Suprapubic skin (tissue), 4 donors: ENCODE results near the gene EYS. TPM values are rescaled to one million over a fixed set of nuclear protein-coding genes. Genes with fewer than 3 reads are reported as not detected.
"Not testable (repeated sequence)": the region's sequence is repeated elsewhere in the genome, so short reads cannot be mapped to it uniquely, and the experiment has no call there.

Source experiments
- DNase-seq, 2 donors: peaks; one replicate each; pipeline ENCODE4 v3.0.0-alpha.2; 2019; ENCODE audit warnings: low spot score in 2 of 2
- H3K27ac ChIP-seq: fragments of 200-600 bp; sonication (generic); one replicate; pipeline ENCODE4 v1.5.1; 2019
- H3K27me3 ChIP-seq: fragments of 200-600 bp; sonication (generic); one replicate; pipeline ENCODE4 v1.5.1; 2019
- H3K36me3 ChIP-seq: fragments of 200-600 bp; sonication (generic); one replicate; pipeline ENCODE4 v1.5.1; 2019
- H3K4me1 ChIP-seq: fragments of 200-600 bp; sonication (generic); one replicate; pipeline ENCODE4 v1.5.1; 2019
- H3K4me3 ChIP-seq: fragments of 200-600 bp; sonication (generic); one replicate; pipeline ENCODE4 v1.5.1; 2019; ENCODE audit warnings: mild to moderate bottlenecking
- H3K9me3 ChIP-seq: fragments of 200-600 bp; sonication (generic); one replicate; pipeline ENCODE4 v1.5.1; 2019
- CTCF ChIP-seq, 2 donors: fragments of 200-600 bp in 1 of 2; fragments of 450-650 bp in 1 of 2; sonication (generic) in 1 of 2; IDR thresholded peaks; one replicate each; pipeline ENCODE4 v1.5.1; 2016 to 2019; ENCODE audit warnings: antibody characterized with exemption in 2 of 2, mild to moderate bottlenecking in 1 of 2, moderate library complexity in 1 of 2
- EP300 ChIP-seq: sonication (generic); formaldehyde crosslinking; IDR thresholded peaks from one replicate; pipeline ENCODE4 v1.6.1; 2017; ENCODE audit warnings: antibody characterized with exemption
- POLR2A ChIP-seq, 2 donors: fragments of 450-650 bp; IDR thresholded peaks; one replicate each; pipeline ENCODE4 v1.6.1; 2017; ENCODE audit warnings: antibody characterized with exemption in 2 of 2, mild to moderate bottlenecking in 2 of 2, moderate library complexity in 2 of 2
- POLR2AphosphoS5 ChIP-seq, 3 donors: sonication (generic); formaldehyde crosslinking; IDR thresholded peaks; one replicate each; pipeline ENCODE4 v1.6.1; 2017; ENCODE audit warnings: antibody characterized with exemption in 3 of 3
- WGBS: methylation state at CpG from one replicate; pipeline ENCODE4 v1.1.5; 2018; 5-methylcytosine and 5-hydroxymethylcytosine counted together
- total RNA-seq, 4 donors: library from RNA; depleted of rRNA; stranded (reverse); fragments of >200 nt; gene quantifications; one replicate each; pipeline ENCODE4 v1.1.0, GENCODE V29; 2016

Gene EYS
- total RNA-seq, 4 donors from 2014 or later: not detected

DNA sequence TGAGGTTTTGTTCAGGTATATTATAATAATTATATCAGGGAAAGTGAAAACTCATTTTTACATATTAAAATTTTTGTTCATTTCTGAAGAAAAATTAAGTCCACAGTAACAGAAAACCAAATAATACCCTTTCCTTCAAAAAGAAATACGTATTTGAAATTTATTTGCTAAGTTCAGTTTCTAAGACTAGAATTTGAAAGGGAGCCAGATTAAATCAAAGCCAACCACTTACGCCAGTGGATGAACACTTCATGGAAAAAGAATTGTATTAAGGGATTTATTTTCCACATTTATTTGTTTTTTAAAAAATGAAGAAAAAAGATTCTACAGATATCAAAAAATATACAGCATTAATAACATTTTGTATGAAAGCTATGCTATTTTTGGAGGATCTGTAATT is 654.4 kb downstream of the EYS start:
- no peaks in the 10 kb centered on the region for H3K4me1 ChIP-seq
- H3K36me3 ChIP-seq: no peaks in the 10 kb centered on the region
- no peaks in the 10 kb centered on the region for H3K9me3 ChIP-seq
- H3K27me3 ChIP-seq: no peaks in the 10 kb centered on the region
- no peak for TF ChIP-seq CTCF (IDR thresholded peaks at IDR 0.05)
- TF ChIP-seq POLR2A (IDR thresholded peaks at IDR 0.05): no peak
- no peak for TF ChIP-seq POLR2AphosphoS5 (IDR thresholded peaks at IDR 0.05)
- no peak for TF ChIP-seq EP300
- H3K4me3 ChIP-seq: no peak overlapping the region
- H3K27ac ChIP-seq: no peak overlapping the region
- no peak for DNase-seq
- 44% methylated on average over 2 of the region's 2 CpGs for WGBS

DNA sequence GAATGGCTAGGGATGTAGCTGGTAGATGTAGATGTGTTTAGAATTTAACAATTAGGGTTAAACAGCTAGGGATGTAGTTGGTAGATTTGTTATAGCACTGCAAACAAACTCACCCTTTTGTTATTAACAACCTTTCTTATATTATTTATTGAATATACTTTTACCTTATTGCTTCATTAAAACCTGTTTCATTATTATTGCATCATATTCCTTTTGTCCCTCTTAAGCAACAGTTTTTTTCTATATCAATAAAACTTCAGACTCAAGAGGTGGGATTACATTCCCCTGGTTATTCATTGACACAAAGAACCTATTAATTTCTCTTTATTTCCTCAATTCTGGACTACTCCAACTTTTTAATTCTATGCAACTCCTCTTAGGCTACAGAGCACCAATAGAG is 661.2 kb downstream of the EYS start:
- Histone ChIP-seq H3K27me3 (no peaks in the 10 kb centered on the region), H3K4me1 (no peaks in the 10 kb centered on the region), H3K36me3 (no peaks in the 10 kb centered on the region), H3K4me3 (no peak overlapping the region), H3K9me3 (no peaks in the 10 kb centered on the region), H3K27ac (no peak overlapping the region)
- DNase-seq: no peak
- TF ChIP-seq POLR2A (IDR thresholded peaks at IDR 0.05) (no peak), EP300 (no peak), CTCF (IDR thresholded peaks at IDR 0.05) (no peak), POLR2AphosphoS5 (IDR thresholded peaks at IDR 0.05) (no peak)

- no peak overlapping the region for H3K4me3 ChIP-seq
- no peak for DNase-seq
- H3K36me3 ChIP-seq: no peaks in the 10 kb centered on the region
- H3K27me3 ChIP-seq: no peaks in the 10 kb centered on the region
- no peaks in the 10 kb centered on the region for H3K9me3 ChIP-seq
- no peak overlapping the region for H3K27ac ChIP-seq
- TF ChIP-seq POLR2A (IDR thresholded peaks at IDR 0.05) (no peak), POLR2AphosphoS5 (IDR thresholded peaks at IDR 0.05) (no peak), CTCF (IDR thresholded peaks at IDR 0.05) (no peak), EP300 (no peak)
- WGBS: 56% methylated on average over 1 of the region's 1 CpG
- no peaks in the 10 kb centered on the region for H3K4me1 ChIP-seq
These were observed 693.0 kb downstream of the EYS start for GRCh38 chr6:65014006-65014405.

- DNase-seq: no peak
- TF ChIP-seq EP300 (no peak), CTCF (IDR thresholded peaks at IDR 0.05) (no peak), POLR2AphosphoS5 (IDR thresholded peaks at IDR 0.05) (no peak), POLR2A (IDR thresholded peaks at IDR 0.05) (no peak)
- H3K4me1 ChIP-seq: no peaks in the 10 kb centered on the region
- H3K27ac ChIP-seq: no peak overlapping the region
- no peaks in the 10 kb centered on the region for H3K36me3 ChIP-seq
- no peaks in the 10 kb centered on the region for H3K9me3 ChIP-seq
- WGBS: 100% methylated on average over 2 of the region's 2 CpGs
- no peaks in the 10 kb centered on the region for H3K27me3 ChIP-seq
- no peak overlapping the region for H3K4me3 ChIP-seq
These were observed 700.2 kb downstream of the EYS start for GRCh38 chr6:65006788-65007187.

DNA sequence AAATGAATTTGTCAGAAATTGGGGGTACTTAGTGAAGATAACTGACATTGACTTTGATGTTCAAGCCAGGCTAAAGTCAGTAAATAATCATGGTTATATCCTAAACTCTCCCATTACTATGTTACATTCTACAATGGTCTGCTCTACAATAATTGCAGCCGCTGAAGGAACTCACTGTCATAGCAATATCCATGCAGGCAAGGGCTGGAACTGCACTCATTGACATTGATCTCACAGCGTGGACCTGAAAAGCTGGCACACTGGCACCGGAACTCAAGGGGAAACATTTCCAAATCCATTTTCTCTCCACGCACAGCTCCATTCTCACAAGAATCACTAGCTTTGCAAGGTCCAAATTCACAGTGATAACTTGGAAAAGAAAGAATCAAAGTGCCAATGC is 702.7 kb downstream of the EYS start:
- Histone ChIP-seq H3K27ac (no peak overlapping the region), H3K9me3 (no peaks in the 10 kb centered on the region), H3K27me3 (no peaks in the 10 kb centered on the region), H3K4me3 (no peak overlapping the region), H3K36me3 (no peaks in the 10 kb centered on the region), H3K4me1 (no peaks in the 10 kb centered on the region)
- 92% methylated on average over 4 of the region's 4 CpGs for WGBS
- DNase-seq: no peak
- no peak for TF ChIP-seq POLR2AphosphoS5 (IDR thresholded peaks at IDR 0.05)
- no peak for TF ChIP-seq EP300
- TF ChIP-seq POLR2A (IDR thresholded peaks at IDR 0.05): no peak
- TF ChIP-seq CTCF (IDR thresholded peaks at IDR 0.05): no peak

GRCh38 chr6:65002882-65003281 is 704.1 kb downstream of the EYS start:
- not testable (repeated sequence) for DNase-seq, H3K36me3 ChIP-seq, H3K9me3 ChIP-seq, H3K4me1 ChIP-seq, H3K27me3 ChIP-seq, H3K27ac ChIP-seq, H3K4me3 ChIP-seq
- 79% methylated on average over 4 of the region's 4 CpGs for WGBS
